H1 (cell line): ENCODE results near the gene HJURP. TPM values are rescaled to one million over a fixed set of nuclear protein-coding genes. Genes with fewer than 3 reads are reported as not detected.

Source experiments
- JUN ChIP-seq: IDR thresholded peaks from 2 replicates; pipeline ENCODE4 v1.6.1; 2011; ENCODE audit warnings: low read depth, mild to moderate bottlenecking, improper control_type of control experiment, low read length
- JUND ChIP-seq: IDR thresholded peaks from 2 replicates; pipeline ENCODE4 v1.6.1; 2011; ENCODE audit warnings: mild to moderate bottlenecking, improper control_type of control experiment, low read length
- RAD21 ChIP-seq, 2 experiments: IDR thresholded peaks in 1 of 2; conservative IDR thresholded peaks in 1 of 2; 2 replicates each; pipeline ENCODE4 v1.6.1; 2011; ENCODE audit warnings: low read depth in 2 of 2, low read length in 2 of 2, improper control_type of control experiment in 1 of 2, inconsistent platforms in 1 of 2, mild to moderate bottlenecking in 1 of 2, moderate library complexity in 1 of 2
- TCF12 ChIP-seq: IDR thresholded peaks from 2 replicates; pipeline ENCODE4 v1.6.1; 2011; ENCODE audit warnings: low read depth, mild to moderate bottlenecking, low read length
- polyA plus RNA-seq, 7 experiments: library from polyadenylated mRNA; depleted of rRNA in 3 of 7; stranded (reverse) in 5 of 7; unstranded in 2 of 7; fragments of >200 nt in 5 of 7; fragments of 200-250 nt in 2 of 7; gene quantifications; 1 replicate in 5 of 7; 2 replicates in 1 of 7; 4 replicates in 1 of 7; pipeline versions ENCODE4 v1.2.1 to v1.2.3, GENCODE V29; 2011 to 2013; ENCODE audit warnings: missing spikeins in 2 of 7, mixed read lengths in 2 of 7
- total RNA-seq: library from RNA; stranded (reverse); fragmentation: NEBNext Ultra II Directional; extraction: Animal tissue kit (Norgen Biotek cat#: 25700); gene quantifications from 2 replicates; pipeline ENCODE4 v1.2.1, GENCODE V29; 2021
- TF ChIP-seq, protein P1 (sequence below): IDR thresholded peaks from 2 replicates; pipeline ENCODE4 v1.6.1; 2012; ENCODE audit warnings: inconsistent platforms

HJURP gene
- total and polyA plus RNA-seq, 2 of the 8 experiments (the other 6 are each of a cell fraction or from before 2014, with no cell fraction given): 49.3 to 60.5 TPM

DNA sequence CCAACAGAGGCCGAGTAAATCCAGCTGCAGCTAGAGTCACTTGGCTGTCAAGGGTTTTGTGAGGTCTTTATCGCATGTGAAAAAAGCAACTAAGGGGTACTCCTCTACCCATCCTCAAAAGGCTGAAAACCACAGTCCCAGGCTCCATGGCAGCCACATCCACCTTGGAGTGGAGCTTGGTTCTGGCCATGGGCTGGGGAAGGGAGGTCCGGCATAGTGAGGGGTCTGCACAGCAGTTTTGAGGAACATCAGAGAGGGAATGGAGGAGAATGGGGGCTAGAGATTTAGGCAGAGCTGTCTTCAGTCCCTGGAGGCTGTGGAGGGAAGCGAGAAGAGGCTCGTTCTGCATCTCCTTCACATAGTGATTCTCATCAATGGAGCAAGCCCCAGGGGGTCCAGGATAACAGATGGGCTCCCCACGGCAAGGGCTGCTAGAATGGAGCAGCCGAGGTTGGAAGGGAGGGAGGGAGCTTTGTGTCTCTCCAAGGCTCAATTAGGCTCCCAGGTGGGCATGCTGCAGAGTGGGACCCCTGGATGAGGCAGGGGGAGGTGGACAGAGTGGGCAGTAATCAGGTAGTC lies 55.2 kb downstream of the HJURP start (continued):
- TF ChIP-seq TCF12: no peak
- no peak for TF ChIP-seq JUN
- no peak for TF ChIP-seq RAD21 (IDR thresholded peaks at IDR 0.05 in 1 of 2, conservative IDR thresholded peaks at IDR 0.05 in 1 of 2; ENCODE audit: low read depth in 2 of 2, low read length in 2 of 2)
- no peak for TF ChIP-seq JUND
- TF ChIP-seq, protein P1, sequence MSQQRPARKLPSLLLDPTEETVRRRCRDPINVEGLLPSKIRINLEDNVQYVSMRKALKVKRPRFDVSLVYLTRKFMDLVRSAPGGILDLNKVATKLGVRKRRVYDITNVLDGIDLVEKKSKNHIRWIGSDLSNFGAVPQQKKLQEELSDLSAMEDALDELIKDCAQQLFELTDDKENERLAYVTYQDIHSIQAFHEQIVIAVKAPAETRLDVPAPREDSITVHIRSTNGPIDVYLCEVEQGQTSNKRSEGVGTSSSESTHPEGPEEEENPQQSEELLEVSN: no peak
